GM15510 (cell line): ENCODE data around the gene ZDHHC13.

ENCODE experiments used
- POLR2A ChIP-seq: IDR thresholded peaks from 3 replicates; pipeline ENCODE4 v1.6.1; 2011; ENCODE audit warnings: borderline replicate concordance; ENCODE audit not compliant: insufficient read length; ENCODE audit errors: extremely low read depth

Gene ZDHHC13

GRCh38 chr11:19088791-19089190 lies 28.2 kb upstream of the ZDHHC13 start:
- TF ChIP-seq POLR2A = no peak

GRCh38 chr11:19089421-19089820 lies 27.5 kb upstream of the ZDHHC13 start:
- no peak for TF ChIP-seq POLR2A

GRCh38 chr11:19091366-19091765 lies 25.6 kb upstream of the ZDHHC13 start:
- TF ChIP-seq POLR2A = no peak

- TF ChIP-seq POLR2A = no peak
Observed at GRCh38 chr11:19092342-19092741, 24.6 kb upstream of the ZDHHC13 start.

GRCh38 chr11:19092850-19093249 lies 24.1 kb upstream of the ZDHHC13 start:
- no peak for TF ChIP-seq POLR2A

- no peak for TF ChIP-seq POLR2A
Observed at GRCh38 chr11:19093976-19094375, 23.0 kb upstream of the ZDHHC13 start.

GRCh38 chr11:19094859-19095258 lies 22.1 kb upstream of the ZDHHC13 start:
- TF ChIP-seq POLR2A = no peak

- no peak for TF ChIP-seq POLR2A
Observed at GRCh38 chr11:19099093-19099492, 17.9 kb upstream of the ZDHHC13 start.

- no peak for TF ChIP-seq POLR2A
Observed at GRCh38 chr11:19100885-19101284, 16.1 kb upstream of the ZDHHC13 start.

GRCh38 chr11:19101796-19102520 lies 15.0 kb upstream of the ZDHHC13 start:
- no peak for TF ChIP-seq POLR2A

- TF ChIP-seq POLR2A = no peak
Observed at GRCh38 chr11:19102521-19102900, 14.5 kb upstream of the ZDHHC13 start.

GRCh38 chr11:19105011-19105410 lies 12.0 kb upstream of the ZDHHC13 start:
- no peak for TF ChIP-seq POLR2A

- no peak for TF ChIP-seq POLR2A
Observed at GRCh38 chr11:19107125-19107524, 9.8 kb upstream of the ZDHHC13 start.

- no peak for TF ChIP-seq POLR2A
Observed at GRCh38 chr11:19110295-19110694, 6.7 kb upstream of the ZDHHC13 start.

- no peak for TF ChIP-seq POLR2A
Observed at GRCh38 chr11:19111809-19112208, 5.2 kb upstream of the ZDHHC13 start.

- no peak for TF ChIP-seq POLR2A
Observed at GRCh38 chr11:19116276-19116970, 545 bp upstream of the ZDHHC13 start.
